DND-41 (cell line): ENCODE data around the gene OLFM3.

ENCODE experiments used
- ATAC-seq: fragments of 200-7000 bp; cut with Tn5 transposase; 3 replicates; pipeline ENCODE4 v1.9.1; 2021; ENCODE audit warnings: low read depth; ENCODE audit not compliant: insufficient read depth
- DNase-seq: peaks from one replicate; pipeline ENCODE4 v3.0.0-alpha.2; 2020
- H2AFZ ChIP-seq: 2 replicates; pipeline ENCODE4 v1.6.0; 2012; ENCODE audit warnings: low read depth, low read length
- H3K27ac ChIP-seq: 2 replicates; pipeline ENCODE4 v1.5.1; 2012; ENCODE audit warnings: low read length, inconsistent platforms
- H3K27me3 ChIP-seq: fragments of 200-600 bp; sonication (generic); 2 replicates; pipeline ENCODE4 v1.6.0; 2012; ENCODE audit warnings: low read length, mild to moderate bottlenecking, inconsistent platforms; ENCODE audit not compliant: insufficient read depth, poor library complexity
- H3K36me3 ChIP-seq: 2 replicates; pipeline ENCODE4 v1.5.1; 2012; ENCODE audit warnings: low read length, inconsistent platforms; ENCODE audit not compliant: insufficient read depth
- H3K4me1 ChIP-seq: 2 replicates; pipeline ENCODE4 v1.5.1; 2012; ENCODE audit warnings: mild to moderate bottlenecking, low read length; ENCODE audit not compliant: insufficient read depth
- H3K4me2 ChIP-seq: 2 replicates; pipeline ENCODE4 v1.6.0; 2012; ENCODE audit warnings: mild to moderate bottlenecking, moderate library complexity, low read length, inconsistent platforms; ENCODE audit not compliant: insufficient read depth
- H3K4me3 ChIP-seq, 2 experiments: fragments of 200-600 bp in 1 of 2; shearing (Covaris generic) in 1 of 2; 2 replicates each; pipeline ENCODE4 v1.5.1; 2012 to 2016; ENCODE audit warnings: inconsistent platforms in 2 of 2, low read length in 2 of 2, mild to moderate bottlenecking in 2 of 2, low read depth in 1 of 2, moderate library complexity in 1 of 2
- H3K79me2 ChIP-seq: 2 replicates; pipeline ENCODE4 v1.6.0; 2012; ENCODE audit warnings: low read length, inconsistent platforms; ENCODE audit not compliant: insufficient read depth
- H3K9ac ChIP-seq: 2 replicates; pipeline ENCODE4 v1.6.0; 2012; ENCODE audit warnings: low read depth, mild to moderate bottlenecking, inconsistent platforms, low read length, moderate library complexity
- H3K9me3 ChIP-seq: 2 replicates; pipeline ENCODE4 v1.5.1; 2012; ENCODE audit warnings: low read length, moderate library complexity, mild to moderate bottlenecking, inconsistent platforms; ENCODE audit not compliant: insufficient read depth, severe bottlenecking
- H4K20me1 ChIP-seq: 2 replicates; pipeline ENCODE4 v1.6.0; 2012; ENCODE audit warnings: low read length; ENCODE audit not compliant: insufficient read depth
- EZH2 ChIP-seq: IDR thresholded peaks from 3 replicates; pipeline ENCODE4 v1.6.1; 2012; ENCODE audit warnings: borderline replicate concordance, low read depth, mild to moderate bottlenecking, moderate library complexity, low read length, inconsistent platforms; ENCODE audit not compliant: severe bottlenecking
- TF ChIP-seq, protein P1 (sequence below): IDR thresholded peaks from 2 replicates; pipeline ENCODE4 v1.5.1; 2012; ENCODE audit warnings: borderline replicate concordance, low read length, moderate library complexity, mild to moderate bottlenecking; ENCODE audit not compliant: poor library complexity, severe bottlenecking; ENCODE audit errors: extremely low read depth

The OLFM3 gene

DNA sequence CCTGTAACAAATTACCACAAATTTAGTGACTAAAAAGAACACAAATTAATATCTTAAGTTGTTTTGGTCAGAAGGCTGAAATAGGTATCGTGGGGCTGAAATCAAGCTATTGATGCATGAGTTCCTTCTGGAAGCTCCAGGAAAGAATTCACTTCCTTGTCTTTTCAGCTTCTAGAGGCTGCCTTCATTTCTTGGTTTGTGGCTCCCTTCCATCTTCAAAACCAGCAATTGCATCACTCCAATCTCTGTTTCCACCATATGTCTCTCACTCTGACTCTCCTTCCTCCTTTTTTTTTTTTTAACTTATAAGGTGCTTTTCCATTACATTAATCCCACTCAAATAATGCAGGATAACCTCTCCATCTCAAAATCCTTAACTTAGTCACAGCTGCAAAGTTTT is 78.4 kb downstream of the OLFM3 start:
- Histone ChIP-seq H3K27ac (no peak overlapping the region), H3K36me3 (no peaks in the 10 kb centered on the region), H3K4me1 (no peaks in the 10 kb centered on the region), H3K4me3 (no peak overlapping the region), H2AFZ (no peak overlapping the region), H3K27me3 (no peaks in the 10 kb centered on the region), H3K9me3 (no peaks in the 10 kb centered on the region), H3K9ac (no peak overlapping the region), H4K20me1 (no peaks in the 10 kb centered on the region), H3K4me2 (no peak overlapping the region), H3K79me2 (no peaks in the 10 kb centered on the region)
- TF ChIP-seq, protein P1, sequence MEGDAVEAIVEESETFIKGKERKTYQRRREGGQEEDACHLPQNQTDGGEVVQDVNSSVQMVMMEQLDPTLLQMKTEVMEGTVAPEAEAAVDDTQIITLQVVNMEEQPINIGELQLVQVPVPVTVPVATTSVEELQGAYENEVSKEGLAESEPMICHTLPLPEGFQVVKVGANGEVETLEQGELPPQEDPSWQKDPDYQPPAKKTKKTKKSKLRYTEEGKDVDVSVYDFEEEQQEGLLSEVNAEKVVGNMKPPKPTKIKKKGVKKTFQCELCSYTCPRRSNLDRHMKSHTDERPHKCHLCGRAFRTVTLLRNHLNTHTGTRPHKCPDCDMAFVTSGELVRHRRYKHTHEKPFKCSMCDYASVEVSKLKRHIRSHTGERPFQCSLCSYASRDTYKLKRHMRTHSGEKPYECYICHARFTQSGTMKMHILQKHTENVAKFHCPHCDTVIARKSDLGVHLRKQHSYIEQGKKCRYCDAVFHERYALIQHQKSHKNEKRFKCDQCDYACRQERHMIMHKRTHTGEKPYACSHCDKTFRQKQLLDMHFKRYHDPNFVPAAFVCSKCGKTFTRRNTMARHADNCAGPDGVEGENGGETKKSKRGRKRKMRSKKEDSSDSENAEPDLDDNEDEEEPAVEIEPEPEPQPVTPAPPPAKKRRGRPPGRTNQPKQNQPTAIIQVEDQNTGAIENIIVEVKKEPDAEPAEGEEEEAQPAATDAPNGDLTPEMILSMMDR: no peak
- TF ChIP-seq EZH2: no peak
- DNase-seq: no peak
- no peak for ATAC-seq

DNA sequence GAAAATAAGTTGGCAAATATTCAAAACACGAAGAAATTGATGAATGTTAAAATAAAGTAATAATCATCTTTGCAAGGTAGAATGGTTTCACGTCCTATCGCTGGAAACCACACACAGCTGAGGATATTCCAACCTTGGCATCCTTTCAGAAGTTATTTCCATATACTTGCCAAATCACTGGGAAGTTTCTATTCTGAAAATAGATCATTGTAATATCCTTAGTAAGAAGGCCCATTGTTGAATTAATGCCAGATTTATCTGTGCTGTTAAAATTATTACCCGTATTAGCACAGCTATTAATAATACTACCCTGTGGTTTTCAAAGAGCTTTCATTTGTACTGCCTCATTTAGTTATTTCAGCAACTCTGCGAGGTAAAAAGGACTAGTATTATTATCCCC is 81.1 kb downstream of the OLFM3 start:
- no peak for ATAC-seq
- no peaks in the 10 kb centered on the region for H3K36me3 ChIP-seq
- H3K4me1 ChIP-seq: no peaks in the 10 kb centered on the region
- no peak overlapping the region for H3K4me2 ChIP-seq
- DNase-seq: no peak
- H3K9ac ChIP-seq: no peak overlapping the region
- H3K4me3 ChIP-seq: no peak overlapping the region
- no peaks in the 10 kb centered on the region for H3K27me3 ChIP-seq
- H2AFZ ChIP-seq: no peak overlapping the region
- H3K27ac ChIP-seq: no peak overlapping the region
- H3K9me3 ChIP-seq: no peaks in the 10 kb centered on the region
- TF ChIP-seq EZH2: no peak
- TF ChIP-seq, protein P1: no peak
- H3K79me2 ChIP-seq: no peaks in the 10 kb centered on the region
- H4K20me1 ChIP-seq: no peaks in the 10 kb centered on the region

DNA sequence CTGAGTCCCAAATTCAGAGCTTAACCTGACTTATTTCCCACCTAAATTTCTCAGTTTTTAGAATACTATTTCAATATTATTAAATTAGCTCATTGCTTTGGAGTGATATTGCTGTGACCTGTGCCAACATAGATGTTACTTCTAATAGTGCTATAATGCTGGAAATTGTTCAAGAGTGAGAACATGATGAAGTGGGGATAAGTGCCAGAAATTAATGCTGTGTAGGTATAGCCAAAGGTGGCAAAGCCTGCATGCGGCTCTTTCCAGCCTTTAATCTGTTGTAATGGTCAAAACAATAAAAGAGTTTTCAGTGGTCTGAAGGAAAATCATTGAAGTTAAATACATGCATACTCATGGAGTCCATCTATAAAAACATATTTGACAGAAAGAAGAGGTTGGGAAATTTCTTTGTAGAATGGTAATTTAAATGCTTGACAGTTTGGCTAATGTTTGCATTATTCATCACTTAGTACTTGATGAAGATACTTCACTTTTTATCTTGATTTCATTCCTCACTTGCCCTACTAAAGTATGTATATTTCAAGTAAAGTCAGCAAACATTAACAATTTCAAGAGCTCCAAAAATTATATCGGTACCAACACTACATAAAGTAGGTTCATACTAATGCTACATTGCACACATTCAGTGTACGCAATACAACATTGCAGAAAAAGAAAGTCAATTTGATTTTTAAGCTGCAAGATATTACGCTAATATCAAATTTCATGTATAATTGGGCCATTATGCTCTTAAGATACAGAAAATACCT is 82.1 kb downstream of the OLFM3 start:
- no peaks in the 10 kb centered on the region for H4K20me1 ChIP-seq
- no peak overlapping the region for H3K9ac ChIP-seq
- H3K4me2 ChIP-seq: no peak overlapping the region
- H2AFZ ChIP-seq: no peak overlapping the region
- no peak overlapping the region for H3K27ac ChIP-seq
- no peaks in the 10 kb centered on the region for H3K36me3 ChIP-seq
- H3K9me3 ChIP-seq: no peaks in the 10 kb centered on the region
- DNase-seq (no peak), ATAC-seq (no peak)
- TF ChIP-seq EZH2: no peak
- TF ChIP-seq, protein P1: no peak
- no peaks in the 10 kb centered on the region for H3K27me3 ChIP-seq
- no peaks in the 10 kb centered on the region for H3K4me1 ChIP-seq
- no peak overlapping the region for H3K4me3 ChIP-seq
- H3K79me2 ChIP-seq: no peaks in the 10 kb centered on the region
